ENCODE results near the gene PI4K2A.

PI4K2A gene

GRCh38 chr10:97631098-97631497 lies 9.4 kb upstream of the PI4K2A start:
- Histone ChIP-seq H3K9me2 (replicated peaks; ENCODE audit: low read depth, low read length) (no peaks in the 10 kb centered on the region), H3F3A (ENCODE audit: low read depth) (no peaks in the 10 kb centered on the region), H3K79me2 (ENCODE audit: insufficient read depth, low read length) (no peaks in the 10 kb centered on the region), H3K9ac (ENCODE audit: low read depth, low read length, poor library complexity, severe bottlenecking) (no peak overlapping the region), H3K4me2 (ENCODE audit: low read depth, low read length, poor library complexity, severe bottlenecking) (no peak overlapping the region), H3K36me3 (ENCODE audit: insufficient read depth, low read length) (no peaks in the 10 kb centered on the region), H4K20me1 (ENCODE audit: insufficient read depth, low read length, poor library complexity, severe bottlenecking) (no peaks in the 10 kb centered on the region), H3K27me3 (ENCODE audit: insufficient read depth, low read length, poor library complexity, severe bottlenecking) (no peaks in the 10 kb centered on the region), H3K4me3 (ENCODE audit: low read length, poor library complexity, severe bottlenecking) (no peak overlapping the region), H2AFZ (ENCODE audit: low read length) (no peak overlapping the region), H3K9me3 (ENCODE audit: insufficient read depth, low read depth, low read length) (no peaks in the 10 kb centered on the region), H3K4me1 (ENCODE audit: insufficient read depth, low read length, poor library complexity, severe bottlenecking) (no peaks in the 10 kb centered on the region)
- no peak for TF ChIP-seq EZH2phosphoT487 (IDR thresholded peaks at IDR 0.05; ENCODE audit: borderline replicate concordance)
- TF ChIP-seq CTCF (conservative IDR thresholded peaks at IDR 0.05; ENCODE audit: low read length): no peak

DNA sequence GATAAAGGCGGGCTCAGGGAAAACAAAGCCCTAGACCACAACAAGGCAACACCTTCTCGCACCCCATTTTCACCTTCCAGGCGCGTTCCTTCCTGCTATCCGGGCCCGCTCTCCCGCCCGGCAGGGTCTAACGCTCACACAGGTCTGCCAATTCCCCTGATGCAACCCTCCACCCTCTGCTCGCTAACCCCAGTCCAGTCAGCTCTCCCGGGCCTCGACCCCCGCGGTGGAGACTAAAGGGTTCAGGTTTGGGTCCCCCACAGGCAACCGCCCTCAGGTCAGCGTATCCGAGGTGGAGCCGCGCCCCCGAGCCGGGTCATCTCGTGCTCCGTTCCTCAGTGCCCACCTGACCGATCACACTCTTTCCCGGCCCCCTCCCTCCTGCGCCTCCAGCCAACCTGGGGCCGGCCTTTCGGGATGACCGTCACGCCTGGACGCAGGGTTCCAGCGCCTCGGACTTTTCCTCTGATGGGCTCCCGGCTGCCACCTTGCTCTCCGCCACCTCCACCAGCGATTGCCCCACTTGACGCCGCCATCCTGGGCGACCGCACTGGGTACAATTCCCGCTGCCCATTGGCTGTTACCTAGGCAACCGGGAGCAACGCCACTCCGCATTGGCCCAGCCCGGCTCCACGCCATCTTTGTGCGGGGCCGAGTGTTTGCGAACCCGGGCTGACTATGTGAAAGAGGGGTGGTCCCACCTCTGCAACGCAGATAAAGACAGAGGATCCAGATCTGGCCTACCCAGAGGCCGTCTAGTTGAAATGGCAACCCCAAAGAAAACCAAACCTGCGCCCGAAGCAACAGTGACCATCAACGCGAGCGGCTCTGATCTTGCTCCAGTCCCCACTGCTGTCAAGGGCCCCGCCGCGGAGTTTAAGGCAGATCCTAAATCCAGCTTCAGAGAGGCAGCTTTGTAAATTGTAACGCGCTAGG lies 7.3 kb upstream of the PI4K2A start, which contains the start of gene MORN4:
Gene MORN4 (minus strand): TSS at position 552 of the 936 bp plus-strand sequence. CDS start 13,847 bp downstream, outside the sequence.
- H3K9ac ChIP-seq (ENCODE audit: low read depth, low read length, poor library complexity, severe bottlenecking): no peak within 1 kb of the TSS
- no peak within 1 kb of the TSS for H3K4me2 ChIP-seq (ENCODE audit: low read depth, low read length, poor library complexity, severe bottlenecking)

GRCh38 chr10:97633921-97634320 lies 6.5 kb upstream of the PI4K2A start:
- Histone ChIP-seq H3K4me3 (ENCODE audit: low read length, poor library complexity, severe bottlenecking) (no peak overlapping the region), H3K27me3 (ENCODE audit: insufficient read depth, low read length, poor library complexity, severe bottlenecking) (no peaks in the 10 kb centered on the region), H3F3A (ENCODE audit: low read depth) (no peaks in the 10 kb centered on the region), H3K79me2 (ENCODE audit: insufficient read depth, low read length) (no peaks in the 10 kb centered on the region), H3K9me3 (ENCODE audit: insufficient read depth, low read depth, low read length) (no peaks in the 10 kb centered on the region), H3K9ac (ENCODE audit: low read depth, low read length, poor library complexity, severe bottlenecking) (no peak overlapping the region), H4K20me1 (ENCODE audit: insufficient read depth, low read length, poor library complexity, severe bottlenecking) (no peaks in the 10 kb centered on the region), H3K9me2 (replicated peaks; ENCODE audit: low read depth, low read length) (no peaks in the 10 kb centered on the region), H3K36me3 (ENCODE audit: insufficient read depth, low read length) (no peaks in the 10 kb centered on the region), H3K4me1 (ENCODE audit: insufficient read depth, low read length, poor library complexity, severe bottlenecking) (no peaks in the 10 kb centered on the region), H2AFZ (ENCODE audit: low read length) (no peak overlapping the region), H3K4me2 (ENCODE audit: low read depth, low read length, poor library complexity, severe bottlenecking) (no peak overlapping the region)
- TF ChIP-seq EZH2phosphoT487 (IDR thresholded peaks at IDR 0.05; ENCODE audit: borderline replicate concordance): no peak
- TF ChIP-seq CTCF (conservative IDR thresholded peaks at IDR 0.05; ENCODE audit: low read length): no peak

More for the DNA sequence above, 7.3 kb upstream of the PI4K2A start, which contains the start of gene MORN4:
- Histone ChIP-seq H3K4me3 (ENCODE audit: low read length, poor library complexity, severe bottlenecking) (no peak within 1 kb of the TSS), H3K27me3 (ENCODE audit: insufficient read depth, low read length, poor library complexity, severe bottlenecking) (no peaks in the 10 kb centered on the region), H3K9me2 (replicated peaks; ENCODE audit: low read depth, low read length) (no peaks in the 10 kb centered on the region), H4K20me1 (ENCODE audit: insufficient read depth, low read length, poor library complexity, severe bottlenecking) (no peaks in the 10 kb centered on the region), H3K79me2 (ENCODE audit: insufficient read depth, low read length) (no peaks in the 10 kb centered on the region), H3K4me1 (ENCODE audit: insufficient read depth, low read length, poor library complexity, severe bottlenecking) (no peaks in the 10 kb centered on the region), H3F3A (ENCODE audit: low read depth) (no peaks in the 10 kb centered on the region), H2AFZ (ENCODE audit: low read length) (no peak within 1 kb of the TSS), H3K9me3 (ENCODE audit: insufficient read depth, low read depth, low read length) (no peaks in the 10 kb centered on the region), H3K36me3 (ENCODE audit: insufficient read depth, low read length) (no peaks in the 10 kb centered on the region)
- TF ChIP-seq EZH2phosphoT487 (IDR thresholded peaks at IDR 0.05; ENCODE audit: borderline replicate concordance): no peak
- TF ChIP-seq CTCF (conservative IDR thresholded peaks at IDR 0.05; ENCODE audit: low read length): no peak

Data from Loucy (cell line).